NOMO-1 (cell line): ENCODE data around the gene WDR4.
"Not testable (repeated sequence)": the region's sequence is repeated elsewhere in the genome, so short reads cannot be mapped to it uniquely, and the experiment has no call there.

ENCODE experiments used
- DNase-seq, 2 experiments: peaks; one replicate each; lab custom pipeline; 2025; ENCODE audit not compliant: unreplicated experiment in 2 of 2; lab: John Stamatoyannopoulos, UW

The WDR4 gene

DNA sequence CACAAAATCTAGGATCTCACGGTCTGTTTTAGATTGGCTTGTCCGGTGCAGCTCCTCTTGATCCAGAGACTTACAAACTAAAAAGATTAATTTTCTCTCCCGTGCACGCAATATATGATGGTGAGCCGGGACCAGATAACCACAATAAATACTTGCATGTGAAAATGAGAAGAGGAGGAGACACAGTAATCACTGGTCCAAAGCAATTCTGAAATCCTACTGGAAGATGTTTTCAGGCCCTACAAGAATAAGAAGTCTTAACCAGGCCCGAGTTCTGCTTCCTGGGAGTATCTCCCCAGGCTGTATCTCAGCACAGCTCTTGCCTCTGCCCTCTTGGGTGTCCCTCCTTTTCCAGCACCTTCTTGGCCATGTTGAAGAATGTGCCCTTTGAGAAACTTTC, 1.0 kb upstream of the WDR4 start:
- DNase-seq: no peak

DNA sequence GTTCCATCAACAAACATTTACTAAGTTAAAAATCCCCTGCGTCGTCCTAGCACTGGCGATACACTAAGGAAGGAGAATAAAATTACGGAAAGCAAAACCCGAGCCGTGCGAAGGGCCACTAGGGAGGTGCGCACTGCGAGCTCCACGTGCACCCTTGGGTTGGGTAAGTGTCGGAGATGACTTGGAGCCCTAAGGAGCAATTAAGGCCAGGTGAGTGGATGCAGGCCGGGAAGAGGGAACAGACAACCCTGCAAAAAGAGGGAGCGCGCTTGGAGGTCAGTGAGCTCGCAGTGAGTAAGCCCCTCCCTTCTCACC, 704 bp downstream of the WDR4 start:
- DNase-seq: no peak

GRCh38 chr21:42875811-42876210, 3.5 kb downstream of the WDR4 start:
- not testable (repeated sequence) for DNase-seq

DNA sequence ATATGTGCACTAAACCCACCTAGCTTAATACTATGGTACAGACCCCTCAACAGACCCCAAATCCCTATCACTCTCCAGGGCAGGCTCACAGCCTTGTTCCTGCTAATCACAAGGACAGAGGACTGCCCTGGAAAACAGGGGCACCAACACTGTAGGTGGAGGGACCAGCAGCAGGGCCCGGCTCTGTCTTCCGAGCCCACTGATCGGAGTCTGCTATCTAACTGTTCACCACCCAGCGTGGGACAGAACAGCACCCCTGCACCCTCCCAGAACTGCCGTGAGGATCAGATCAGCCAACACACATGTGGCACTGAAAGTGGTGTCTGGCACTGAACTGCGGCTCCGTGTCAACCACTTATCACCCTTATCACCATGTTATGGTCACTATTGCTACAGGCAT, 6.2 kb downstream of the WDR4 start:
- no peak for DNase-seq

DNA sequence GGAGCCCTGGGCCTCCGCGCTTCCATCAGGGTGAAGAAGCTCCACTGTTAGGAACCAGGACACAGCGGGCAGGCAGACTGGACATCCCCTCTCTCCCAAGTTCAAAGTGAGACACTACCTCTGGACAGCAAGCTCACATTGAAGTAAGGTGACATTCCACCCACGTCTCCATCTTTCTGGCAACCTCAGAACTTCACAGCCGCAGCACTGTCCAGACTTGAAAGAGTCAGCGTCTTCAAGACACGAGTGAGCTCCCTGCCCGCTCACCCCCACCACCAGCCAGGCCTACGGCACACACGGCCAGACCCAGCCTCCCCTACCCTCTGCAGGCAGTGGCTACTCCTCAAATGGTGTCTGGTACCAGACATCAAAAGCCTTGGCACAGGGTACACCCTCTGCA, 11.1 kb downstream of the WDR4 start:
- no peak for DNase-seq

DNA sequence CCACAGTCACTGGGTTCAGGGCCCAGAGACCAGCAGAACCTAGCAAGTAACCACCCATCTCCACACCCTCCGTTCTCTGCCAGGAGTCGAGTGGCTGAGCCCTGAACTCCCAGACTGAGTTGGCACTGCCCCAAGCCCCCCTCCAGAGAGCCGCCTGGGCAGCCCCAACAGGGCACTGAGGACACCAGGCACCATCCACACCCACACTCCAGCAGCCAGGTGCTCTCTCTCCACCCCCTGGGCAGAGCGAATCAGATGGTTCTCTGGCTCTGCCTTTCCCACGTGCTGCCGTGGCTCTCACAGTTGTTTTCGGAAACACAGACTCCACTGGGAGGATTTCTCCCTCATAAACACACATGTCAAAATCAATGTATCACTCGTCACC, 13.6 kb downstream of the WDR4 start:
- DNase-seq: no peak

DNA sequence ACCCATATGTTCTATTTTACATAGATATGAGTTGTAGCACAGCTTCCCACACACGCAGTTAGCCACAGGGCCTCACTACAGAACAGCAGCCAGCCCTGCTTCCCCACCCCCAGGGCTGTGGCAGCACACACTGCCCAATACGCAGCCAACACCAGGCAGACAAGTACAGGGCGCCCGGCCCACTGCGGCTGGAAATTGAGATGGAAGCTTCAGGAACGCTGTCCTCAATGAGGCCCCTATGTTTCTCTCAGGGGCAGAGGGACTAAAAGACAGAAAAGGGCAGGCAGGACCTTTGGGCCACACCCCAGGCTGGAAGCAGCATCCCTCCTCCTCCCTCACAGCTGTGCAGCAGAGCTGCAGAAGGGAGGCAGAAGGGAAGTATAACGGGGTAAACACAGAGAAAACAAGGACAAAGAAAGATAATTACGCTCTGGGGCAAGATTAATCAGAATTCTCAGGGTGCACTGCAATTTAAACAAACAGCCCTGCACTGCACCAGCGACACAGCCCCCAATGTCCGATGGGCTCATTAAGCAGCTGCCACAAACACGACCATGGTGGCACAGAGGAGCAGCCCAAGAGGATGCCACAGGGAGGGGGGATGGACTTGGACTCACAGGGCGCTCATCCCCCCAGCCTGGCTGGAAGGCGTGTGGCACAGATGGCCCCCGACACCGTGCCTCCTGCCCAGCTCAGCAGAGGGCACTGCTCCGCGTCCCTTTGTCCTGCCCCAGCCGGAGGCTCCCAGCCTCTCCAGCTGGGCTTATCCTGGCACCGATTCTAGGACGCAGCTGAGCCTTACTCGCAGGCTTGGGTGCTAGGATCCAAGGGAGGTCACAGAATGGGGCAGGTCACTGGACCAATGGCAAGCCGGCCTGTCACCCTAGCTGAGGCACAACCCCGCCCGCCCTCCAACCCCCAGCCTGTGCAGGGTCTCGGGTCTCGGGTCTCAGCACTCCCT, 14.2 kb downstream of the WDR4 start:
- no peak for DNase-seq

GRCh38 chr21:42864286-42864685, 15.1 kb downstream of the WDR4 start:
- DNase-seq: no peak

DNA sequence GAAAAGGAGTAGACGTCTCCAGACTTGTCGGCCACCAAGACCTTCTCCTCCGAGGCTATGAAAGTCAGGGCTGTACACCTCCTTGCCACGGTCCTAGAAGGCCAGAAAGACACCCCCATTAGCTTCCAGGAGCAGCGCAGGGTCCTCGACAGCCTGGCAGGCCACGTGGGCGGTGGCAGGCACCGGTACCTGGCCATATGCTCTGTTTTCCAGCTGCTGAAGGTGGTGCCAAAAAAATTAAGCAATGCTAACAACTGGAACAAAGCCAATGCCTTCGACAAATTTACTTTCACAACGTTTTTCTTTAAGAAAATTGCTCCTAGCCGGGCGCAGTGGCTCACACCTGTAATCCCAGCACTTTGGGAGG, 15.9 kb downstream of the WDR4 start:
- no peak for DNase-seq

- DNase-seq: no peak
Measured at GRCh38 chr21:42862774-42863503, 16.4 kb downstream of the WDR4 start.

GRCh38 chr21:42861848-42862400, 17.4 kb downstream of the WDR4 start:
- no peak for DNase-seq

GRCh38 chr21:42861311-42861847, 18.0 kb downstream of the WDR4 start:
- no peak for DNase-seq

DNA sequence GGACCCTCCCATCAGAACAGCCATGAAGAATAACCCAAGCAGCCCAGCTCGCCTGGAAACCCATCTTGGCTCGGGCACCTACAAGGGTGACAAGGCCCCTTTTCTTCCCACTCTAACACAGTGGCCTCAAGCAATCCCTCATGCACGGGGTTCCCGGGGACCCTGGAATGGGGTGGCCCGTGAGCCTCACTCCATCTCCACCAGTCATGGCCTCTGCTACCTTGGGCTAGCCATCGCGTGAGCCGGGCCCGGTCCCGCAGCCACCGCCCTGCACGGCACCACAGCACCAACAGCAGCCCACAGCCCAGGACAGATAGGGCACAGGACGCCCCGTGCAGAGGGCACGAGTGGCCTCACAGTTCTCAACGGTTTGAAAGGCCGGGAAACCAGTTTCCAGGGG, 19.0 kb downstream of the WDR4 start:
- no peak for DNase-seq

DNA sequence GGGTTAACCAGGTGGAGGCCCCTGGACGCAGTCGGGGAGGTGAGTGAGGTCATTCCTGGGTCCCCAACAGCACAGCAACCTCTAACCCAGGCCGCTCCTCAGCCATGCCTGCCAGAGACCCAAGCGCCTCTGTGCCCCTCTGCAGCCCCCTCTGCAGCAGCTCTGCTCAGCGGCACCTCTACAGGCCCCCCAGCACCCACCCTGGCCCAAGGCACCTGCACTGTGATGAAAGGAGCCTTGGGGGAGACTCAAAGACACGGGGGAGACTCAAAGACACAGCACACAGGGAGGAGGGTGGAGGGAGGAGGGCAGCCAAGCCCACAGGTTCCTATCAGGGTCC, 19.5 kb downstream of the WDR4 start:
- no peak for DNase-seq

GRCh38 chr21:42858957-42859890, 20.1 kb downstream of the WDR4 start:
- DNase-seq: no peak

GRCh38 chr21:42858185-42858847, 21.0 kb downstream of the WDR4 start:
- no peak for DNase-seq

DNA sequence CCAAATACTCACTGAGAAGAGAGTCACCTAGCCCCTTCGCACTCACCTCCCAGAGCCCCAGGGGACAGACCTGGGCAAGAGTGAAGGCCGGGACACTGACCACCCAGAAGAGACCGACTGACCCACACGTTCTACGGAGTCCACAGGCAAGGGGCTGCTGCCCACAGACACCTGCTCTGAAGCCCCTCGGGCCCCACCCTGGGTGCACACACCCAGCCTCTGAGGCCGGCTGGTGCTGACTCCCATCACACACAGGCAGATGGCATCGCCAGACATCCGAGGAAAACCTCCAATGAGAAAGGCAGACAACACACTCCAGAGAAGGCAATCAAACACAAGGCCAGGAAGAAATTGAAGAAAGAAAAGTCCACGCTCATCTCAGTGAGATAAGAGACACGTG, 22.1 kb downstream of the WDR4 start:
- no peak for DNase-seq

- DNase-seq: no peak
Measured at GRCh38 chr21:42855937-42856335, 23.4 kb downstream of the WDR4 start.

DNA sequence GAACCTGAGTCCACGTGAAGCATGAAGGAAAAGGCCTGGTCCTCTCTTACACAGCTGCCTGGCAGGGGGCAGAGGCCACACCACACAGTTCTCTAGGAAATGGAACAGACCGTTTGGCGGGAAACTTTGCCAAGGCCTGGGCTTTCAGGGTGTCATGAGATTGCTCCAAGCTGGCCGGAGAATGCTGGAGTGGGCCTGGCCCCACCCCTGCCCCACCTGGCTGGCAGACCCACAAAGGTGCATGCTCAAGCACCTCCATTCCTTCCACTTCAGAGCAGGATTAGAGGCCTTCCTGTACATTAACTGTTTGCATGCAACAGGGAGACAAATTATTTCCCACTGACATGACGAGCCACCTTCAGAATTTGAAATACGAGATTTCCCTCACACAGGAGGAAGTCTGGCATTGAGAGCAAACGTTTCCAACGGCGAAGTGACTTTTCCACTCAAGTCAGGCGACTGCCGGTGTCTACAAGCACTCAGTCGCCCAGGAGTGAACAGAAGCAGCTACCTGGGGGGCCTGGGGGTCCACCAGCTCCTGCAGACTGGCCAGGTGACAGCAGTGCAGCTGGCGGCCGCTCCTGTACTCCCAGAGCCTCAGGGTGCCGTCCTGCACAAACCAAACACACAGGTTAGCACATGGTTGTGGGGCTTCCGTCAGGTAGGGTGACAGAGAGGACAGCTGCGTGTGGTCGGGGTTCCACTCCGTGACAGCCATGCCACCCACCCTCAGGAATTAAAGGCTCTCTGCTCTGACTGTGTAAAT, 24.0 kb downstream of the WDR4 start:
- no peak for DNase-seq
